GM12891 (cell line): ENCODE data around the gene IFITM5.
"Not testable (repeated sequence)": the region's sequence is repeated elsewhere in the genome, so short reads cannot be mapped to it uniquely, and the experiment has no call there.

Experiments
- POLR2A ChIP-seq: IDR thresholded peaks from 2 replicates; pipeline ENCODE4 v1.6.1; 2011; ENCODE audit warnings: low read depth, low read length, control low read depth
- POLR2AphosphoS5 ChIP-seq: IDR thresholded peaks from 2 replicates; pipeline ENCODE4 v1.6.1; 2011; ENCODE audit warnings: low read depth, low read length, control low read depth
- POU2F2 ChIP-seq: IDR thresholded peaks from 2 replicates; pipeline ENCODE4 v1.6.1; 2011; ENCODE audit warnings: low read depth, mild to moderate bottlenecking, control low read depth, low read length, moderate library complexity
- SPI1 ChIP-seq: IDR thresholded peaks from 2 replicates; pipeline ENCODE4 v1.6.1; 2011; ENCODE audit warnings: low read depth, low read length, control low read depth
- TAF1 ChIP-seq: IDR thresholded peaks from 2 replicates; pipeline ENCODE4 v1.6.1; 2011; ENCODE audit warnings: low read depth, low read length, control low read depth

DNA sequence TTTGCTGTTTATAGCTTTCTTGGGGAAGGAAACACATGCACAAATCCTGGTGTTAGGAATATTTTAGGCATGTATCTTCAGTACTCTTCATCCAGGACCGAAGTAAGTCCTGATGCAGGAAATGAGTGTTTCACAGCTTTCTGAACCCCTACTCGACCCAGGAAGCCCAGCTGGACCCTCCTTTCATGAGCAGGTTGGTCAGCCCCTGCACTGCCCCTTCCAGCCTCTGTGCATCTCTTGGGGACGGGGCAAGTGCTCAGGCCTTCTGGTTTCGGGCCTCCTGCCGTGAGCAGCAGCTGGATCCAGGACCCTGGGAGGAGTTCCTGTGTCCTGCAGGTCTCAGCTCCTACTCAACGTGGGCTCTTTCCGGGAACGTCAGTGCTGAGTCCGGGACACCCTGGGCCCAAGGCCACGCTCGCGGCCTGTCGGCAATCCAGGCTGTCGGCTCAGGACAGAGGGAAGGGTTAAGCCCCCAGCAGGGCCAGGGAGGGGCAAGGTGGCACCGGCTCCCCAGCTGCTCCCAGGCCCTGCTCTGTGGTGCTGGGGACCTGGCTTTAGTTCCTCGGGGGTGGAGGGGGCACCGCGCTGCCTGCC, 10.8 kb upstream of the IFITM5 start:
- not testable (repeated sequence) for TF ChIP-seq POLR2A, POLR2AphosphoS5, SPI1, TAF1, POU2F2
